ENCODE data around the gene MAEA. TPM values are rescaled to one million over a fixed set of nuclear protein-coding genes. Genes with fewer than 3 reads are reported as not detected.

The MAEA gene
- polyA plus RNA-seq, 2 of the 4 experiments (the other 2 are of a cell fraction), result 46.1 to 58.4 TPM

- no peak for FAIRE-seq
- no peak overlapping the region for H3K27ac ChIP-seq
Measured at GRCh38 chr4:1245481-1246051, 44.1 kb upstream of the MAEA start.

GRCh38 chr4:1246111-1246881 is 43.4 kb upstream of the MAEA start:
- H3K4me2 ChIP-seq, result peak overlapping the region; percentile 99
- peaks cover 15% of the 10 kb centered on the region for H3K9me3 ChIP-seq
- POLR2A ChIA-PET, result no interaction called here
- WGBS (ENCODE audit: missing lambda C conversion rate), result 89% methylated on average over 13 of the region's 24 CpGs
- peaks cover 16% of the 10 kb centered on the region for H3K4me1 ChIP-seq
- CTCF ChIA-PET, result interaction anchor here (0.6 to 1.1 kb wide), 2 partner anchors 39 to 86 kb away, joined by 3 read pairs; no protein-coding TSS in a partner anchor
- H3K4me3 ChIP-seq, result peak overlapping the region; percentile 99
- ATAC-seq (no peak), FAIRE-seq (no peak), DNase-seq (ENCODE audit: low read depth in 1 of 2, low spot score in 1 of 2) (no peak)
- no peak for TF ChIP-seq EHF (CRISPR knock-in tag; IDR thresholded peaks at IDR 0.05)
- no peak for TF ChIP-seq NR3C1 (IDR thresholded peaks at IDR 0.05)
- no peak for TF ChIP-seq HEYL (CRISPR knock-in tag; IDR thresholded peaks at IDR 0.05)
- no peak for TF ChIP-seq RFX5 (IDR thresholded peaks at IDR 0.05)
- TF ChIP-seq ZFP36 (IDR thresholded peaks at IDR 0.05; ENCODE audit: borderline replicate concordance, partially characterized antibody), result no peak
- TF ChIP-seq TP53 (CRISPR knock-in tag; IDR thresholded peaks at IDR 0.05), result no peak
- no peak for TF ChIP-seq HES2 (IDR thresholded peaks at IDR 0.05)
- no peak for TF ChIP-seq SMC3 (IDR thresholded peaks at IDR 0.05)
- peak overlapping the region; percentile 97 to 100; a peak in 3 of 6 replicates for H3K27ac ChIP-seq

More at GRCh38 chr4:1245481-1246051, 44.1 kb upstream of the MAEA start:
- WGBS (ENCODE audit: missing lambda C conversion rate), result 96% methylated on average over 13 of the region's 26 CpGs
- TF ChIP-seq GATA3 (IDR thresholded peaks at IDR 0.05; ENCODE audit: borderline replicate concordance) (no peak), TP53 (CRISPR knock-in tag; IDR thresholded peaks at IDR 0.05) (no peak), FOSL2 (IDR thresholded peaks at IDR 0.05) (no peak), FOSL2 (CRISPR knock-in tag; IDR thresholded peaks at IDR 0.05) (no peak), PHF8 (IDR thresholded peaks at IDR 0.05; ENCODE audit: borderline replicate concordance, low read depth) (no peak), MAZ (IDR thresholded peaks at IDR 0.05; ENCODE audit: borderline replicate concordance, low read depth, low read length) (no peak), NR3C1 (IDR thresholded peaks at IDR 0.05) (no peak), ESRRA (IDR thresholded peaks at IDR 0.05; ENCODE audit: borderline replicate concordance, low read length) (no peak), KDM1A (IDR thresholded peaks at IDR 0.05; ENCODE audit: low read depth) (no peak), HEYL (CRISPR knock-in tag; IDR thresholded peaks at IDR 0.05) (no peak), REST (IDR thresholded peaks at IDR 0.05) (no peak)
- DNase-seq (ENCODE audit: low read depth in 1 of 2, low spot score in 1 of 2) (no peak), ATAC-seq (no peak)
- no peak overlapping the region for H3K4me3 ChIP-seq
- H3K4me1 ChIP-seq, result peaks cover 16% of the 10 kb centered on the region
- H3K9me3 ChIP-seq, result peaks cover 8% of the 10 kb centered on the region
- ChIA-PET POLR2A (no interaction called here), CTCF (interaction anchor here (0.7 kb wide), 1 partner anchor 105 kb away, joined by 3 read pairs; no protein-coding TSS in a partner anchor)
- no peak overlapping the region for H3K4me2 ChIP-seq

All from A549 (cell line).